OCI-LY1 (cell line): ENCODE measurements around the gene MVB12B.

Experiments
- H2AFZ ChIP-seq: fragments of 200-600 bp; sonication (generic), shearing (Covaris generic); 2 replicates; pipeline ENCODE4 v1.6.0; 2014; ENCODE audit warnings: antibody characterized with exemption, mild to moderate bottlenecking, low read length
- H3F3A ChIP-seq: fragments of 200-600 bp; sonication (generic), shearing (Covaris generic); 2 replicates; pipeline ENCODE4 v1.6.0; 2014; ENCODE audit warnings: mild to moderate bottlenecking, antibody characterized with exemption, low read length, moderate library complexity; ENCODE audit not compliant: insufficient read depth
- H3K27ac ChIP-seq: fragments of 200-600 bp; sonication (generic); 2 replicates; pipeline ENCODE4 v1.5.1; 2014; ENCODE audit warnings: low read length, mixed run types, mild to moderate bottlenecking, low read depth; ENCODE audit not compliant: poor library complexity, severe bottlenecking
- H3K27me3 ChIP-seq: fragments of 200-600 bp; sonication (generic); 2 replicates; pipeline ENCODE4 v1.6.0; 2014; ENCODE audit warnings: antibody characterized with exemption, mild to moderate bottlenecking, low read length, moderate library complexity; ENCODE audit not compliant: insufficient read depth
- H3K36me3 ChIP-seq: fragments of 200-600 bp; sonication (generic); 2 replicates; pipeline ENCODE4 v1.6.1; 2014; ENCODE audit warnings: mild to moderate bottlenecking, antibody characterized with exemption, low read length, moderate library complexity, mixed read lengths; ENCODE audit not compliant: insufficient read depth
- H3K4me1 ChIP-seq: fragments of 200-600 bp; sonication (generic); 2 replicates; pipeline ENCODE4 v1.5.1; 2014; ENCODE audit warnings: mild to moderate bottlenecking, low read length, moderate library complexity; ENCODE audit not compliant: insufficient read depth, severe bottlenecking
- H3K4me2 ChIP-seq: fragments of 200-600 bp; sonication (generic), shearing (Covaris generic); 2 replicates; pipeline ENCODE4 v1.6.1; 2014; ENCODE audit warnings: low read length
- H3K4me3 ChIP-seq: fragments of 200-600 bp; sonication (generic); 2 replicates; pipeline ENCODE4 v1.5.1; 2014; ENCODE audit warnings: low read length, low read depth, mild to moderate bottlenecking, mixed read lengths; ENCODE audit not compliant: poor library complexity, severe bottlenecking
- H3K79me2 ChIP-seq: fragments of 200-600 bp; shearing (Covaris generic); 2 replicates; pipeline ENCODE4 v1.6.1; 2016; ENCODE audit warnings: mixed run types, low read length, mixed read lengths; ENCODE audit not compliant: insufficient read depth
- H3K9ac ChIP-seq: fragments of 200-600 bp; sonication (generic), shearing (Covaris generic); 2 replicates; pipeline ENCODE4 v1.6.1; 2014; ENCODE audit warnings: mild to moderate bottlenecking, low read length, mixed read lengths
- H3K9me2 ChIP-seq: fragments of 200-600 bp; sonication (generic), shearing (Covaris generic); 2 replicates; pipeline ENCODE4 v1.6.1; 2014; ENCODE audit warnings: low read depth, mild to moderate bottlenecking, low read length, mixed read lengths
- H3K9me3 ChIP-seq: fragments of 200-600 bp; shearing (Covaris generic); 2 replicates; pipeline ENCODE4 v1.6.1; 2014; ENCODE audit warnings: low read length, mixed read lengths
- H4K20me1 ChIP-seq: fragments of 200-600 bp; sonication (generic), shearing (Covaris generic); 2 replicates; pipeline ENCODE4 v1.6.0; 2016; ENCODE audit warnings: mild to moderate bottlenecking, low read length; ENCODE audit not compliant: insufficient read depth
- EZH2 ChIP-seq: fragments of 200-600 bp; sonication (generic), shearing (Covaris generic); IDR thresholded peaks from 2 replicates; pipeline ENCODE4 v1.8.0; 2017; ENCODE audit warnings: borderline replicate concordance, mixed run types, mild to moderate bottlenecking, antibody characterized with exemption, low read length, moderate library complexity, mixed read lengths
- TF ChIP-seq, protein P1 (sequence below): fragments of 200-600 bp; sonication (generic), shearing (Covaris generic); IDR thresholded peaks from 2 replicates; pipeline ENCODE4 v1.5.1; 2017; ENCODE audit warnings: mild to moderate bottlenecking, antibody characterized with exemption, low read length, moderate library complexity, mixed read lengths

The MVB12B gene

DNA sequence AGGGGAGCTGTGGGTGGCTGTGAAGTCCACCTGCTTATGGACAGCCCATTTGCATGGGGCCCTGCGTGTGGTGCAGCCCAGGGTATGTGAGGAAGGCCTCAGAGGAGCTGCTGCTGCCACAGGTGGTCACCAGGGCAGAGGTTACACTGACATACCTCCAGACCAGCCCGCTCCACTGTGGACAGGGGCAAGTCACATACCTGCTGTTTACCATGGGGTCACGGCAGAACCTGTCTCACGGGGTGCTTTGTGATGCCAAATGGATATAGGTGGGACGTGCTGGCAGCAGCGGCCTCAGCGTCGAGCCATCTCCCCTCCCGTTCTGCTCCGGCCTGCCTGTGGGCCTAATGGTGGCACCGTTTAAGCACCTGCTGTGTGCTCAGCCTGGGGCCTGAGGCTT lies 159.6 kb downstream of the MVB12B start:
- H4K20me1 ChIP-seq: no peaks in the 10 kb centered on the region
- no peaks in the 10 kb centered on the region for H3K79me2 ChIP-seq
- H3K27me3 ChIP-seq: no peaks in the 10 kb centered on the region

GRCh38 chr9:126487856-126488255 lies 161.2 kb downstream of the MVB12B start:
- no peaks in the 10 kb centered on the region for H3F3A ChIP-seq
- H4K20me1 ChIP-seq: no peaks in the 10 kb centered on the region
- H3K4me2 ChIP-seq: no peak overlapping the region
- H3K4me1 ChIP-seq: no peaks in the 10 kb centered on the region
- no peaks in the 10 kb centered on the region for H3K9me3 ChIP-seq
- H3K27ac ChIP-seq: no peak overlapping the region
- H3K27me3 ChIP-seq: no peaks in the 10 kb centered on the region
- TF ChIP-seq EZH2: no peak
- TF ChIP-seq, protein P1, sequence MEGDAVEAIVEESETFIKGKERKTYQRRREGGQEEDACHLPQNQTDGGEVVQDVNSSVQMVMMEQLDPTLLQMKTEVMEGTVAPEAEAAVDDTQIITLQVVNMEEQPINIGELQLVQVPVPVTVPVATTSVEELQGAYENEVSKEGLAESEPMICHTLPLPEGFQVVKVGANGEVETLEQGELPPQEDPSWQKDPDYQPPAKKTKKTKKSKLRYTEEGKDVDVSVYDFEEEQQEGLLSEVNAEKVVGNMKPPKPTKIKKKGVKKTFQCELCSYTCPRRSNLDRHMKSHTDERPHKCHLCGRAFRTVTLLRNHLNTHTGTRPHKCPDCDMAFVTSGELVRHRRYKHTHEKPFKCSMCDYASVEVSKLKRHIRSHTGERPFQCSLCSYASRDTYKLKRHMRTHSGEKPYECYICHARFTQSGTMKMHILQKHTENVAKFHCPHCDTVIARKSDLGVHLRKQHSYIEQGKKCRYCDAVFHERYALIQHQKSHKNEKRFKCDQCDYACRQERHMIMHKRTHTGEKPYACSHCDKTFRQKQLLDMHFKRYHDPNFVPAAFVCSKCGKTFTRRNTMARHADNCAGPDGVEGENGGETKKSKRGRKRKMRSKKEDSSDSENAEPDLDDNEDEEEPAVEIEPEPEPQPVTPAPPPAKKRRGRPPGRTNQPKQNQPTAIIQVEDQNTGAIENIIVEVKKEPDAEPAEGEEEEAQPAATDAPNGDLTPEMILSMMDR: no peak
- H3K4me3 ChIP-seq: no peak overlapping the region
- H3K36me3 ChIP-seq: no peaks in the 10 kb centered on the region
- H3K79me2 ChIP-seq: no peaks in the 10 kb centered on the region
- H3K9ac ChIP-seq: no peak overlapping the region
- no peak overlapping the region for H2AFZ ChIP-seq
- H3K9me2 ChIP-seq: no peaks in the 10 kb centered on the region

More for the DNA sequence above, 159.6 kb downstream of the MVB12B start:
- H3F3A ChIP-seq: no peaks in the 10 kb centered on the region
- no peaks in the 10 kb centered on the region for H3K36me3 ChIP-seq
- no peaks in the 10 kb centered on the region for H3K9me3 ChIP-seq
- H3K27ac ChIP-seq: no peak overlapping the region
- H3K4me2 ChIP-seq: no peak overlapping the region
- no peak for TF ChIP-seq EZH2
- TF ChIP-seq, protein P1: no peak
- H3K4me3 ChIP-seq: no peak overlapping the region
- no peak overlapping the region for H3K9ac ChIP-seq
- no peaks in the 10 kb centered on the region for H3K9me2 ChIP-seq
- no peak overlapping the region for H2AFZ ChIP-seq
- H3K4me1 ChIP-seq: no peaks in the 10 kb centered on the region

- Histone ChIP-seq H3K79me2 (no peaks in the 10 kb centered on the region), H3K27ac (no peak overlapping the region), H3K4me1 (no peaks in the 10 kb centered on the region), H2AFZ (no peak overlapping the region), H3K4me3 (no peak overlapping the region), H3K27me3 (no peaks in the 10 kb centered on the region), H3F3A (no peaks in the 10 kb centered on the region), H3K9me3 (no peaks in the 10 kb centered on the region), H4K20me1 (no peaks in the 10 kb centered on the region), H3K9me2 (no peaks in the 10 kb centered on the region), H3K4me2 (no peak overlapping the region), H3K36me3 (no peaks in the 10 kb centered on the region), H3K9ac (no peak overlapping the region)
- TF ChIP-seq, protein P1: no peak
- TF ChIP-seq EZH2: no peak
These were observed 161.7 kb downstream of the MVB12B start for GRCh38 chr9:126488310-126488709.
